Adipocyte (in vitro differentiated cells): Measurements from ENCODE around the gene LRRC8D.
"Not testable (repeated sequence)": the region's sequence is repeated elsewhere in the genome, so short reads cannot be mapped to it uniquely, and the experiment has no call there.

ENCODE experiments used
- DNase-seq: peaks from one replicate; pipeline ENCODE4 v3.0.0-alpha.2; 2015; ENCODE audit warnings: low read depth
- H3K27me3 ChIP-seq: replicated peaks from 2 replicates; pipeline ENCODE4 v1.7.0; 2013; ENCODE audit warnings: mild to moderate bottlenecking, low read length, moderate library complexity; ENCODE audit not compliant: control insufficient read depth, insufficient read depth
- H3K36me3 ChIP-seq: 2 replicates; pipeline ENCODE4 v1.7.0; 2013; ENCODE audit warnings: low read length, mild to moderate bottlenecking, moderate library complexity; ENCODE audit not compliant: control insufficient read depth, insufficient read depth, severe bottlenecking
- H3K4me1 ChIP-seq: 2 replicates; pipeline ENCODE4 v1.7.0; 2013; ENCODE audit warnings: mild to moderate bottlenecking, low read length, moderate library complexity; ENCODE audit not compliant: control insufficient read depth, insufficient read depth
- H3K4me3 ChIP-seq: 2 replicates; pipeline ENCODE4 v1.7.0; 2013; ENCODE audit warnings: mild to moderate bottlenecking, low read length, moderate library complexity
- H3K9ac ChIP-seq: 2 replicates; pipeline ENCODE4 v1.7.0; 2013; ENCODE audit warnings: mild to moderate bottlenecking, low read length, moderate library complexity
- H3K9me3 ChIP-seq: 2 replicates; pipeline ENCODE4 v1.7.0; 2013; ENCODE audit warnings: mild to moderate bottlenecking, low read length, moderate library complexity; ENCODE audit not compliant: control insufficient read depth

The LRRC8D gene

DNA sequence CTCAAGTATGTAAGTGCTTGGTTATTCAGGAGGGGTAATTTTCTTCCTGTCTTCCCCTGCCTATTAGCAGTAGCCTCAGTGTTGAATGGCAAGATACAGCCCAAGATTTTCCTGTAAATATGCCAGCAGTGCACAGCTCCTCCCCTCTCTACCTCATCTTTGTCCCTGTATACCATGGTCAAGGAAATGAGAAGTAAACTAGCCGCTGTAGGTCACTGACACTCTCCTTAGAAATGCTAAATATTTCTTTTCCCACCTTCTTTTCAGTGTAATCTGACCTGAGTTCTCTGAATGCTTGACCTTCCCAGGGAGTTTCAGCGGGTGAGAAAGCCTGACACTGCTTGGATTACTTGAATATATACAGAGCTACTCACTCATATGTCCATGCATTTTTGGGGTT lies 89.9 kb downstream of the LRRC8D start:
- Histone ChIP-seq H3K27me3 (no peaks in the 10 kb centered on the region), H3K4me1 (peaks cover 36% of the 10 kb centered on the region)
- DNase-seq, result peak; percentile 36

DNA sequence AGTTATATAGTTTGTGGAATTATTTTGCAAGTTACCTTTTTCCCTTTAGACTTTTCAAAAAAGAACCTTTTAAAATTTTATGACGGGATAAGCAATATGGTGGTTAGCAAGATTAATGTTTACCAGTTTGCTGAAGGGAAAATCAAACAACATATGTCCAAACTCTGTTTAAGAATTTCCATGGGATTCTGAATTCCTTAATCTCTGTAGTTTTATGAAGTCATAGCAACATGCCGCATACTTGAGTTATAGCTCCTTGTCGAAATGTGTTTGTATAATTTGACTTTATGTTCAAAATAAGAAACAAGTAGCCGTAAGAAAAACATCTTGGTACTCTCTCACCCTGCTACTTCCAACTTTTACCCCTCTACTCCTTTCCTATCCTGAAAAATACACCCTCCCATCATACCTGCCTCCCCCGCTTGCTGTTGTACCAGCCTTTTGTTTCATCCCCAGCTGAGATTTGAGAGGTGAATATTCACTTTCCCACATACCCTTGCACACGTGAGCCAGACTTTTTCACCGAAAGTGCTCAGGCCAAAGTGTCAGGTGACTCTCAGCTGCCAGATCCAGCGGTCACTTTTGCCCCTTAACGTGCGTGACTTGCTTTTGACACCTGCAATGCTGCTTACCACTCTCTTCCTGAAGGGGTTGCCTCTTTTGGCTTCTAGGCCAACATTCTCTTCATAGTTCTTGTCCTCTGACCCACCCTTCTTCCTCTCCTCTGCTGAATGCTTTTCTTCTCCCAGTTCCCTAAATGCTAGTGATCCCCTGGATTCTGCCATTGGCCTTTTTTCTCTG lies 90.6 kb downstream of the LRRC8D start:
- no peak for DNase-seq
- Histone ChIP-seq H3K9me3 (no peaks in the 10 kb centered on the region), H3K4me1 (peaks cover 30% of the 10 kb centered on the region), H3K9ac (no peak overlapping the region), H3K36me3 (no peaks in the 10 kb centered on the region), H3K4me3 (no peak overlapping the region), H3K27me3 (no peaks in the 10 kb centered on the region)

More for the DNA sequence above, 89.9 kb downstream of the LRRC8D start:
- H3K36me3 ChIP-seq, result no peaks in the 10 kb centered on the region
- H3K9me3 ChIP-seq, result no peaks in the 10 kb centered on the region
- H3K9ac ChIP-seq, result no peak overlapping the region
- no peak overlapping the region for H3K4me3 ChIP-seq

DNA sequence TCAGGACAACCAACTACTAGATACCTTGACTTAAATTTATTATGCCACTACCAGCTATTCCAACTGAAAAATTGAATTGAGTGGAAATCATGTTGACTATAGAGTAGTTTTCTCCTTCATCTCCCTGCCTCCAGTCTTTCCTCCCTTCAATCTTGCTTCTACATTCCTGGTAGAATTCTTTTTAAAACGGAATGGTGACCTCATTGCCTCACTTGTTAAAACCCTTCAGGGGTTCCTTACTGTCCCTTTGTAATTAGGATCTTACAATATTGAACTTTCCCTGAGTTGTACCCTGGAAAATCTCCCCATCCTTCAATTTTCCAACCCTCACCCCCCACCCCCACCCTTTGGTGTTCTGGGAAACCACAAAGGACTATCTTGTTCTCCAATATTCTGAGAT lies 91.2 kb downstream of the LRRC8D start:
- H3K4me3 ChIP-seq, result no peak overlapping the region
- H3K9me3 ChIP-seq, result no peaks in the 10 kb centered on the region
- peaks cover 23% of the 10 kb centered on the region for H3K4me1 ChIP-seq
- H3K36me3 ChIP-seq, result no peaks in the 10 kb centered on the region
- H3K27me3 ChIP-seq, result no peaks in the 10 kb centered on the region
- H3K9ac ChIP-seq, result no peak overlapping the region
- DNase-seq, result no peak

DNA sequence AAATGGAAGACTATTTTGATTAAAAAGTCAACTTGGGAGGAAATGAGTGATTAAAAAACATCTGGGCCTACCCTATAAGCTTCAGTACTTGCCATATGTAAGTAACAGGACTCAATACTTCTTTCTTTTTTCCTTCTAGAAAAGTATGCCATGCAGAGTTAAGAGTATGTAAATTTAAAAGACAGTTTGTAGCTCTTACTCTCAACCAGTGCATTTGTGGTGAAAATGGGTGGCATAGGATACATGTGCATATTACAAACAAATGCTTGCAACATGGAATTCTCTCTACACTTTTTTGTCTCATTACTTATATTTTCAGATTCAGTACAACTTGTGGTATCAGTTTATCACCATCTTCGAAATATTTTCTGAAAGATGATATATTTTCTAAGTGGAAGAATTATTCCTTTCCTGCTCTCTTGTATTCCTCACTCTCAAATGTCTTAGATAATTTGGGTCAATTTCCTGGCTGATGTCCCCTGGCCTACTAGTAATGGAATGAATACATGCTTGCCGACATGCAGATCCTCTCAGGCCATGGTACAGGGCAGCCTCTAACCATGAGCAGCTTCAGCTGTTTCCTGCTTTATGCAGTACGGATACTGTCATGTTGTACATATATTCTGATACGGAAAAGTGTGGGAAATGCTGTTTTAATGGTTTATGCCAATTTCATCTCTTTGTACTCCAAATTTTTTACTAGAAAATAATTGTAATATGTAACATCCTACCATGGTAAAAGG lies 92.7 kb downstream of the LRRC8D start:
- H3K9me3 ChIP-seq, result no peaks in the 10 kb centered on the region
- peaks cover 9% of the 10 kb centered on the region for H3K4me1 ChIP-seq
- no peaks in the 10 kb centered on the region for H3K36me3 ChIP-seq
- no peaks in the 10 kb centered on the region for H3K27me3 ChIP-seq
- H3K4me3 ChIP-seq, result no peak overlapping the region
- no peak for DNase-seq
- no peak overlapping the region for H3K9ac ChIP-seq

DNA sequence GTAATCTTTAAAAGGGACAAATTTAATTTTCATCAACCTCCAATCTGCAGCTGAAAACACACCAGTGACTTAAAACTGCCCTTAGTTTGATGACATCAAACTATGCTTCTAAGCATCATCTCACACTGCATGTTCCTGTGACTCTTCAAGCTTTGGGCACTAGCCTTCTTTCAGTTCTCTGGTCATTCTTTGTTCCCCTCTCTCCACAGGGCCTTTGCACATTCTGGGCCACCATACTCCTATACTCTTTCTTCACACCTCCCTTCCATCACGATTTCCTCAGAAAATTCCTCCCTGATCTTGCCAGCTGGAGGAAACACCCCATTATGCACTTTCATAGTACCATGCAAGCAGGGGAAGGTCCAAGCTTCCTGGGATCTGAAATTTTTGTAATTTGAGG lies 96.5 kb downstream of the LRRC8D start:
- H3K4me3 ChIP-seq, result no peak overlapping the region
- no peaks in the 10 kb centered on the region for H3K36me3 ChIP-seq
- H3K4me1 ChIP-seq, result no peaks in the 10 kb centered on the region
- no peaks in the 10 kb centered on the region for H3K9me3 ChIP-seq
- no peaks in the 10 kb centered on the region for H3K27me3 ChIP-seq
- H3K9ac ChIP-seq, result no peak overlapping the region
- no peak for DNase-seq

DNA sequence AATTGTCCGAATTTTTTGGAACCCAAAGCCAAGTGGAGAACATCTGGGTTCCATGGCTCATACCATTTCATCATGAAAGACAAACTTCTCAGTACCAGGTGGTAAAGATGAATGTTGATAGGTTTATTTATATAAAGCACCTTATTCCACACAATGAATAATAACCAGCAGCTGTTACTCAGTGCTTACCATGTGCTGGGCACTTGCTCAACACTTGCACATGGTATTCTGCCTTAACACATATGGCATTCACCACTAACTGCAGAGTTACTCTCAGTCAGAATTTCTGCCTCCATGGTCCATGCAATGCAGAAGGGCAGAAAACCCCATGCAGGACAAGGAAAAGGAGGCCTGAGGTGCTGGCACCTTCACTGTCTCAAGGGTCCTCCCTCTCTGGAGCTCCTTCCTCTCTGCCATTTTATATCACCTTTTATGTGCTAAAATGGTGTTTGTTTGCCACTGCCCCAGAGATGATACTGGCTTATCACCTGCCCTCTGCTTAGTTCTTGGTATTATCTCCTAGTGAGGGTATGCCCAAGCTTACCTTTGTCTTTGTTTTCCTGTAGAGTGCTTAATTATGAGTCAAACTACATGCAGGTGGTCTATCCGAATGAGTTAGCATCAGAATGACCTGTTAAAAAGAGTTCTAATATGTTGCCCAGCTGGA lies 97.4 kb downstream of the LRRC8D start:
- H3K9ac ChIP-seq, result no peak overlapping the region
- H3K4me3 ChIP-seq, result no peak overlapping the region
- H3K36me3 ChIP-seq, result no peaks in the 10 kb centered on the region
- no peaks in the 10 kb centered on the region for H3K4me1 ChIP-seq
- no peaks in the 10 kb centered on the region for H3K27me3 ChIP-seq
- no peak for DNase-seq
- H3K9me3 ChIP-seq, result peaks cover under 1% of the 10 kb centered on the region

DNA sequence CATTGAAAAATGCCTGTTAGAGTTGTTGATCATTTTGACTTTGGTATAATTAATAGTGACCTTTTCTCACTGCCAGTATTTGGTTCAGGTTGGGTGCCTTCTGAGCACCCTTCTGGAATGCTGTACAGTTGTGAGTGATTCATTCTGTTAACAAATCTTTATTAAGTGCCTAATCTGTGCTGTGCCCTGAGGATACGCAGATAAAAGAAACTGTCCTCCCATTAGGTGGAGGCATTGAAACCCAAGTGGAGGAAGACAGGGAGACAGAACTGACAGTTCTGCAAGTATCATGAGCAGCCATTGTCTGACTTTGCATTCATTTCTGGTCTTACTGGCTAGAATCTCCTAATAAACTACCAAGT lies 97.9 kb downstream of the LRRC8D start:
- H3K4me1 ChIP-seq, result no peaks in the 10 kb centered on the region
- peaks cover 5% of the 10 kb centered on the region for H3K9me3 ChIP-seq
- no peak overlapping the region for H3K9ac ChIP-seq
- no peaks in the 10 kb centered on the region for H3K27me3 ChIP-seq
- no peaks in the 10 kb centered on the region for H3K36me3 ChIP-seq
- H3K4me3 ChIP-seq, result no peak overlapping the region
- no peak for DNase-seq

DNA sequence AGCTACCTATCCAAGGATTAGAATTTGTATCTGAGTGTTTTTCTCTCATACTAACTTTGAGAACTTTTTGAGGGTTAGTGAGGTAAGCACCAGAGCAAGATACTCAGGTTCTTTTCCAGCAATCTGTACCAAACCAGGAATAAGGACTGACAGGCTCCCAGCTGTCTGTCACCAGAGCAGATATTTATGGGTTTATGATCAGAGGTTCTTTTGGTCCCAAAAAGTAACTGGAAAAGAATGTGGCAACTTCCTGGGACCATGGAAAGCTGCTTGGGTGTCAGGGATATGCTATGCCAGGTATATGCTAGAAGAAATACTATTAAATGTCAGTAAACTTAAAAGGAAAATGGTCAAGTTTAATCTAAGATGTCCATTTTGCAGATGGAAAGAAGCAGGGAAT lies 98.3 kb downstream of the LRRC8D start:
- Histone ChIP-seq H3K9ac (no peak overlapping the region), H3K4me3 (no peak overlapping the region), H3K27me3 (no peaks in the 10 kb centered on the region), H3K36me3 (no peaks in the 10 kb centered on the region), H3K9me3 (peaks cover 6% of the 10 kb centered on the region), H3K4me1 (no peaks in the 10 kb centered on the region)
- DNase-seq, result no peak

DNA sequence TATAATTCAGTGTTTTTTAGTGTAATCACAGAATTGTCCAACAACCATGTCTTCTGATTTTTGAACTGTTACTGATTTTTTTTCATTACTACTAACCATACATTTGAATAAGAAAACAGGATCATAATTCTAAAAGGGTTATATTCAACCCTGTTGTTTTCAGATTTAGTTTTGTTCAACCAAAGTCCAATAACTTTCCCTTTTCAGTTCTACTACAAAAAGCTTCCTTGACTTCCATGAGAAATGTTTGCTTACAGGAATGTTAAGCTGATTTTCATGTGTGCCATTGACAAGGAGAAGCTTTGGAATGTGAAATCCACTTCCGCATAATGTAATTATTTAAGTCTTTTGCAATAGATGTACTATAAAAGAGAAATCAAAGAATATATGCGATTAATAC lies 102.1 kb downstream of the LRRC8D start:
- DNase-seq, result no peak
- Histone ChIP-seq H3K4me1 (no peaks in the 10 kb centered on the region), H3K9ac (no peak overlapping the region), H3K27me3 (no peaks in the 10 kb centered on the region), H3K9me3 (peaks cover 6% of the 10 kb centered on the region), H3K4me3 (no peak overlapping the region), H3K36me3 (peaks cover 14% of the 10 kb centered on the region)

DNA sequence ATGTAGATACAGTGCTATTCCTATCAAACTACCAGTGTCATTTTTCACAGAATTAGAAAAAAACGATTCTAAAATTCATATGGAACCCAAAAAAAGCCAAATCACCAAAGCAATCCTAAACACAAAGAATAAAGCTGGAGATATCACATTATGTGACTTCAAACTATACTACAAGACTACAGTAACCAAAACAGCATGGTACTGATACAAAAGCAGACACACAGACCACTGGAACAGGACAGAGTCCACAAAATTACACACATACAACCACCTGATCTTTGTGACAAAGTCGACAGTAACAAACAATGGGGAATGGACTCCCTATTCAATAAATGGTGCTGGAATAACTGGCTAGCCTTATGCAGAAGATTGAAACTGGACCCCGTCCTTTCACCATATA lies 102.7 kb downstream of the LRRC8D start:
- Histone ChIP-seq H3K27me3 (no peaks in the 10 kb centered on the region), H3K9ac (no peak overlapping the region), H3K4me3 (no peak overlapping the region), H3K36me3 (peaks cover 14% of the 10 kb centered on the region), H3K9me3 (peaks cover 6% of the 10 kb centered on the region), H3K4me1 (no peaks in the 10 kb centered on the region)
- no peak for DNase-seq

DNA sequence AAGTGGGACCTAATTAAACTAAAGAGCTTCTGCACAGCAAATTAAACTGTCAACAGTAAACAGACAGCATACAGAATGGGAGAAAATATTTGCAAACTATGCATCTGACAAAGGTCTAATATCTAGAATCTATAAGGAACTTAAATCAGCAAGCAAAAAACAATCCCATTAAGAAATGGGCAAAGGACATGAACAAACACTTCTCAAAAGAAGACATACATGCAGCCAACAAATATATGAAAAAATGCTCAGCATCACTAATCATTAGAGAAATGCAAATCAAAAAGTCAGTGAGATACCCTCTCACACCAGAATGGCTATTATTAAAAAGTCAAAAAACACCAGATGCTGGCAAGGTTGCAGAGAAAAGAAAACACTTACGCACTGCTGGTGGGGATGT lies 103.2 kb downstream of the LRRC8D start:
- H3K4me1 ChIP-seq, DNase-seq, H3K9me3 ChIP-seq, H3K27me3 ChIP-seq, H3K4me3 ChIP-seq, H3K9ac ChIP-seq: not testable (repeated sequence)
- peaks cover 14% of the 10 kb centered on the region for H3K36me3 ChIP-seq
